ENCODE measurements around the gene GLYAT. TPM values are rescaled to one million over a fixed set of nuclear protein-coding genes. Genes with fewer than 3 reads are reported as not detected.

The GLYAT gene
- total RNA-seq, 3 donors from 2014 or later: 15.8 TPM; not detected in 2

DNA sequence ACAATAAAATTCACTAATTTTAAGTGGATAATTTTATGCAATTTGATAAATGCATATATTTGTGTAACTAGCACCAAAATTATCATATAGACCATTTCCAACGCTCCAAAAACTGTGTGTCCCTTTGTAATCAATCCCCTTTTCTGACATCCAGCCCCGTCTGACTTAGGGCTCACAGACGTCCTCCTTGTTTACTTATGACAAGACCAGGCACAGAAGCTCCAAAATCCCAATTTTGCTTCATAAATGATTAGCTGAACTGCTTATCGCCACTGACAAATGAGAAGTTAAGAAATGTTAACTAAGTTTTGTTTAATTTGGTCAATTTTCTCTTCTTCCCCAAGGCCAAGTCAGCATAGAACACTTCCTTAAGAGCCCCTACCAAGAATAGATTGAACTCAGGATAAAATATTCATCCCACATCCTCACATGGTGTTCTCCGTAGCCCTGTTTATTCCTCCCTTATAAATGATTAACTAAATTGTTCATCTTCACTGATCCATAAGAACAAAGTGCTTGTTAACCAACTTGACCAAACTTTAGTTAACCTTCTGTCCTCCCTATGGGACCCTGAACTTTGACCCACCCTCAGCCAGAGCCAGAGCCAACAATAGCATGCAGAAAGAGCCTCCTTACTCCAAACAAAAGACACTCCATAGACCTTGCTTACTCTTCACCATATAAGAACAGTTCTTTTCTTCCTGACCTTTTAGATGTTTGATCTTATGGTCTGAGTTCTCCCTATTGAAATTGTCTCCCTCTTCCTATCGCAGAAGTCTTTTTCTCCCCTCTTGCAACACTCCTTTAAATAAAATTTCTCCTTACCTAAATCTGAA, 30.8 kb upstream of the GLYAT start:
- Histone ChIP-seq H3K4me3 (no peak overlapping the region), H3K4me1 (no peaks in the 10 kb centered on the region), H3K27me3 (no peaks in the 10 kb centered on the region), H3K27ac (no peak overlapping the region), H3K36me3 (no peaks in the 10 kb centered on the region), H3K9me3 (no peaks in the 10 kb centered on the region)
- DNase-seq (ENCODE audit: low spot score in 2 of 2): no peak
- TF ChIP-seq POLR2A (IDR thresholded peaks at IDR 0.05) (no peak), POLR2AphosphoS5 (IDR thresholded peaks at IDR 0.05) (no peak)
- TF ChIP-seq, protein P1, sequence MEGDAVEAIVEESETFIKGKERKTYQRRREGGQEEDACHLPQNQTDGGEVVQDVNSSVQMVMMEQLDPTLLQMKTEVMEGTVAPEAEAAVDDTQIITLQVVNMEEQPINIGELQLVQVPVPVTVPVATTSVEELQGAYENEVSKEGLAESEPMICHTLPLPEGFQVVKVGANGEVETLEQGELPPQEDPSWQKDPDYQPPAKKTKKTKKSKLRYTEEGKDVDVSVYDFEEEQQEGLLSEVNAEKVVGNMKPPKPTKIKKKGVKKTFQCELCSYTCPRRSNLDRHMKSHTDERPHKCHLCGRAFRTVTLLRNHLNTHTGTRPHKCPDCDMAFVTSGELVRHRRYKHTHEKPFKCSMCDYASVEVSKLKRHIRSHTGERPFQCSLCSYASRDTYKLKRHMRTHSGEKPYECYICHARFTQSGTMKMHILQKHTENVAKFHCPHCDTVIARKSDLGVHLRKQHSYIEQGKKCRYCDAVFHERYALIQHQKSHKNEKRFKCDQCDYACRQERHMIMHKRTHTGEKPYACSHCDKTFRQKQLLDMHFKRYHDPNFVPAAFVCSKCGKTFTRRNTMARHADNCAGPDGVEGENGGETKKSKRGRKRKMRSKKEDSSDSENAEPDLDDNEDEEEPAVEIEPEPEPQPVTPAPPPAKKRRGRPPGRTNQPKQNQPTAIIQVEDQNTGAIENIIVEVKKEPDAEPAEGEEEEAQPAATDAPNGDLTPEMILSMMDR (IDR thresholded peaks at IDR 0.05): no peak
- intact Hi-C loops (cut with DNase I; ENCODE audit: low total_unique reads): no loop called here

DNA sequence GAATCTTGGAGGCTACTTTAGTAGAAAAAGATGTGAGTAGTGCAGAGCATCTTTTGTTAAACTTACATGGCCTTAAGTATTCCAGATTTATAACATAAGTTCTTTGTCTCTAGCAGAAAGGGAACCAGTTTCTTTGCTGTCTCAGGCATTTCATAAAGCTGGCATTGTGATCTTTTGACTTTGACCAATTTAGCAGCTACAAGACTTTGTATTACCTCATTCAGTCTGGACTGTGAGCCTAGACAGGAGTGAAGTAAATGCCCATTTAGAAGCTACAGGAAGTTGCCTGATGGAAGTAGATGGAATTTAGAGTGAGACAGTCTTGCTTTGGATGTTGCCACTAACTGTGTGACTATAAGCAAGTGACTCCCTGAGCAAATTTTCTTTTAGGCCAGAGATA, 25.7 kb upstream of the GLYAT start:
- Histone ChIP-seq H3K9me3 (no peaks in the 10 kb centered on the region), H3K4me3 (no peak overlapping the region), H3K27me3 (no peaks in the 10 kb centered on the region), H3K36me3 (no peaks in the 10 kb centered on the region), H3K4me1 (no peaks in the 10 kb centered on the region), H3K27ac (no peak overlapping the region)
- intact Hi-C loops (cut with DNase I; ENCODE audit: low total_unique reads): no loop called here
- DNase-seq (ENCODE audit: low spot score in 2 of 2): no peak
- TF ChIP-seq, protein P1 (IDR thresholded peaks at IDR 0.05): no peak
- no peak for TF ChIP-seq POLR2AphosphoS5 (IDR thresholded peaks at IDR 0.05)
- no peak for TF ChIP-seq POLR2A (IDR thresholded peaks at IDR 0.05)

DNA sequence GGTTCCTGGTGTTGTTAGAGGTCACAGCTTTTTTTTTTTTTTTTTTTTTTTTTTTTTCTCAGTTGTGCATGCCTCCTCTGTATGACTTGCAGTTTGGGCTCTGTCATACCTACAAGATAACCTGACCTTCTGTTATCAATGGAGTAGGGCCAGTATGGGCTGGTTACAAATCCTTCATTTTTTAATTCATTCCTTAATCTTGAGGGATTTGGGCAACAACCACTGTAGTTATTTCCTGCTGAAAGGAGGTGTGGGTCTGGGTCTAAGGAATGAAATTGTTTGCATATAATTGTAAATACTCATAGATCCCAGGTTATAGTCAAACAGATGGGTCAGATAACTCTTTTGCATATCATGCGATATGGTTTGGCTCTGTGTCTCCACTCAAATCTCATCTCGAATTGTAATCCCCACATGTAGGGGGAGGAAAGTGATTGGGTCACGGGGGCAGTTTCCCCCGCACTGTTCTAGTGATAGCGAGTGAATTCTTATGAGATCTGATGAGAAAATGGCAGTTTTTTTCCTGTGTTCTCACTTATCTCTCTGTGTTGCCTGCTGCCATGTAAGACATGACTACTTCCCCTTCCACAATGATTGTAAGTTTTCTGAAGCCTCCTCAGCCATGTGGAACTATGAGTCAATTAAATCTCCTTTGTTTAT, 14.1 kb upstream of the GLYAT start:
- H3K4me3 ChIP-seq: no peak overlapping the region
- no peak for TF ChIP-seq POLR2AphosphoS5 (IDR thresholded peaks at IDR 0.05)
- TF ChIP-seq POLR2A (IDR thresholded peaks at IDR 0.05): no peak
- TF ChIP-seq, protein P1 (IDR thresholded peaks at IDR 0.05): no peak
- peaks cover 0 to 17% of the 10 kb centered on the region in 2 donors for H3K9me3 ChIP-seq
- no peaks in the 10 kb centered on the region for H3K4me1 ChIP-seq
- no peak overlapping the region for H3K27ac ChIP-seq
- intact Hi-C loops (cut with DNase I; ENCODE audit: low total_unique reads): no loop called here
- H3K27me3 ChIP-seq: no peaks in the 10 kb centered on the region
- DNase-seq (ENCODE audit: low spot score in 2 of 2): no peak
- no peaks in the 10 kb centered on the region for H3K36me3 ChIP-seq

DNA sequence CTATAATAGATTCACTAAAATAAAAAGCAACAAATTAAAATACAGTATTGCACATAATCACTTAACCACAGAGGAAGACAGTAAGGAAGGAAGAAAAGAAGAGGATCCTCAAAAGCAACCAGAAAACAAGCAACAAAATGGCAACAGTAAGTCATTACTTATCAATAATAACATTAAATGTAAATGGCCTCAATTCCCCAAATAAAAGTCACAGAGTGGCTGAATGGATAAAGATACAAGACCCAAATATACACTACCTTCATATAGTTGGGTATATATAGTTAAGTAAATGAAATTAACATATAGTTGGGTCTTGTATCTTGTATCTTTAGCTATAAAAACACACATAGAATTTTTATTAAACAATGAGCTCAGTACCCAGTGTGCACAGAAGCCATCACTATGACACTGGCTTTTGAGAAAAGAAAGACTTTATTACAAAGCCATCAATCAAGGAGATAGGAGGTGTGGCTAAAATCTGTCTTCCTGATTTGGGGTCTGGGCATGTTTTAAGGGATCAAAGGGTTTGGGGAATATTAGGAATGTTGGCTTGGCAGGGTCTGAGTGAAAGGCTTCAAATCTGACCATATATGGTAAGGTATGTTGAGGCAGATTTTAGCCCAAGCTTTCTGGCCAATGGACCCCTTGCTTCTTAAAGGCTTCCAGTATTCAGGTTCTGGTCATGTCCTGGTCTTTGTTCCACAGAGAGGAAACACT, 13.4 kb upstream of the GLYAT start:
- no peaks in the 10 kb centered on the region for H3K4me1 ChIP-seq
- intact Hi-C loops (cut with DNase I; ENCODE audit: low total_unique reads): no loop called here
- no peak overlapping the region for H3K27ac ChIP-seq
- no peaks in the 10 kb centered on the region for H3K27me3 ChIP-seq
- TF ChIP-seq POLR2AphosphoS5 (IDR thresholded peaks at IDR 0.05) (no peak), POLR2A (IDR thresholded peaks at IDR 0.05) (no peak)
- TF ChIP-seq, protein P1 (IDR thresholded peaks at IDR 0.05): no peak
- no peaks in the 10 kb centered on the region for H3K36me3 ChIP-seq
- no peak overlapping the region for H3K4me3 ChIP-seq
- no peak for DNase-seq (ENCODE audit: low spot score in 2 of 2)
- peaks cover 0 to 24% of the 10 kb centered on the region in 2 donors for H3K9me3 ChIP-seq
